H1 (cell line): ENCODE data around the gene NUDT7. TPM values are rescaled to one million over a fixed set of nuclear protein-coding genes. Genes with fewer than 3 reads are reported as not detected.

Experiments used
- ASH2L ChIP-seq: fragments of 200-600, 300-600 bp; sonication (generic); IDR thresholded peaks from one replicate; pipeline ENCODE4 v1.7.1; 2017; ENCODE audit warnings: low read length
- BACH1 ChIP-seq: IDR thresholded peaks from 2 replicates; pipeline ENCODE4 v1.6.1; 2012; ENCODE audit warnings: low read length, improper control_type of control experiment
- CHD7 ChIP-seq: fragments of 300-600 bp; sonication (generic); IDR thresholded peaks from 2 replicates; pipeline ENCODE4 v1.7.1; 2012; ENCODE audit warnings: low read length, moderate library complexity, mild to moderate bottlenecking, inconsistent platforms; ENCODE audit not compliant: insufficient replicate concordance
- EZH2 ChIP-seq: fragments of 200-600 bp; sonication (generic); IDR thresholded peaks from 2 replicates; pipeline ENCODE4 v1.7.1; 2012; ENCODE audit warnings: low read depth, mild to moderate bottlenecking, moderate library complexity, low read length, inconsistent platforms; ENCODE audit not compliant: severe bottlenecking
- GABPA ChIP-seq: IDR thresholded peaks from 2 replicates; pipeline ENCODE4 v1.6.1; 2011; ENCODE audit warnings: mild to moderate bottlenecking, low read length, moderate library complexity, borderline replicate concordance; ENCODE audit not compliant: insufficient read depth
- HDAC6 ChIP-seq: IDR thresholded peaks from one replicate; pipeline ENCODE4 v1.7.1; 2012; ENCODE audit warnings: low read depth, mild to moderate bottlenecking, inconsistent platforms, low read length, moderate library complexity
- MAFK ChIP-seq: IDR thresholded peaks from 2 replicates; pipeline ENCODE4 v1.6.1; 2012; ENCODE audit warnings: low read depth, mild to moderate bottlenecking, improper control_type of control experiment, low read length
- RXRA ChIP-seq: IDR thresholded peaks from 2 replicates; pipeline ENCODE4 v1.6.1; 2011; ENCODE audit warnings: low read depth, mild to moderate bottlenecking, low read length, moderate library complexity; ENCODE audit not compliant: insufficient read depth
- SAP30 ChIP-seq: fragments of 300-600 bp; sonication (generic); IDR thresholded peaks from 2 replicates; pipeline ENCODE4 v1.7.1; 2012; ENCODE audit warnings: low read length, moderate library complexity, mild to moderate bottlenecking, inconsistent platforms; ENCODE audit not compliant: insufficient read depth, insufficient replicate concordance
- SIX5 ChIP-seq: IDR thresholded peaks from 2 replicates; pipeline ENCODE4 v1.6.1; 2011; ENCODE audit warnings: mild to moderate bottlenecking, low read depth, low read length
- SP1 ChIP-seq: IDR thresholded peaks from 2 replicates; pipeline ENCODE4 v1.6.1; 2011; ENCODE audit warnings: low read depth, low read length
- TEAD4 ChIP-seq: IDR thresholded peaks from 2 replicates; pipeline ENCODE4 v1.6.1; 2012; ENCODE audit warnings: low read depth, low read length, inconsistent platforms, mixed read lengths
- polyA plus RNA-seq, 7 experiments: library from polyadenylated mRNA; depleted of rRNA in 3 of 7; stranded (reverse) in 5 of 7; unstranded in 2 of 7; fragments of >200 nt in 5 of 7; fragments of 200-250 nt in 2 of 7; gene quantifications; 1 replicate in 5 of 7; 2 replicates in 1 of 7; 4 replicates in 1 of 7; pipeline versions ENCODE4 v1.2.1 to v1.2.3, GENCODE V29; 2011 to 2013; ENCODE audit warnings: missing spikeins in 2 of 7, mixed read lengths in 2 of 7
- total RNA-seq: library from RNA; stranded (reverse); fragmentation: NEBNext Ultra II Directional; extraction: Animal tissue kit (Norgen Biotek cat#: 25700); gene quantifications from 2 replicates; pipeline ENCODE4 v1.2.1, GENCODE V29; 2021

The NUDT7 gene
- total and polyA plus RNA-seq, 2 of the 8 experiments (the other 6 are each of a cell fraction or from before 2014, with no cell fraction given) = 8.8 to 19.7 TPM

GRCh38 chr16:77721752-77722308 is 484 bp upstream of the NUDT7 start (continued):
- TF ChIP-seq CHD7 (no peak), MAFK (no peak), SP1 (no peak), RXRA (no peak), EZH2 (no peak), TEAD4 (no peak), GABPA (no peak), ASH2L (no peak), HDAC6 (no peak), SAP30 (no peak), BACH1 (no peak), SIX5 (no peak)
